Right ventricle myocardium inferior (tissue), 1 donor: ENCODE results near the gene PI16. TPM values are rescaled to one million over a fixed set of nuclear protein-coding genes. Genes with fewer than 3 reads are reported as not detected.
A peak's percentile ranks its signal among the peaks of the same experiment; 100 is the strongest.

Experiments used
- ATAC-seq: fragments of 200-7000 bp; cut with Tn5 transposase; one replicate; pipeline ENCODE4 v1.9.1; 2020; ENCODE audit warnings: mild to moderate bottlenecking, moderate library complexity
- DNase-seq: peaks from one replicate; pipeline ENCODE4 v3.0.0; 2021; ENCODE audit errors: missing footprints
- intact Hi-C: fragments of 100-400 bp; cut with DNase I; formaldehyde crosslinking; loops from one replicate; pipeline ENCODE4 v1.11.0; 2022
- total RNA-seq: library from RNA; stranded (reverse); fragmentation: NEBNext Ultra II Directional; extraction: Animal tissue kit (Norgen Biotek cat#: 25700); gene quantifications from one replicate; pipeline ENCODE4 v1.2.1, GENCODE V29; 2021
- donor health status: DM: no; HTN: yes; CAD: no; lungs with severe emphysema.

Gene PI16
- total RNA-seq, 1 donor from 2014 or later, result 15.1 TPM

DNA sequence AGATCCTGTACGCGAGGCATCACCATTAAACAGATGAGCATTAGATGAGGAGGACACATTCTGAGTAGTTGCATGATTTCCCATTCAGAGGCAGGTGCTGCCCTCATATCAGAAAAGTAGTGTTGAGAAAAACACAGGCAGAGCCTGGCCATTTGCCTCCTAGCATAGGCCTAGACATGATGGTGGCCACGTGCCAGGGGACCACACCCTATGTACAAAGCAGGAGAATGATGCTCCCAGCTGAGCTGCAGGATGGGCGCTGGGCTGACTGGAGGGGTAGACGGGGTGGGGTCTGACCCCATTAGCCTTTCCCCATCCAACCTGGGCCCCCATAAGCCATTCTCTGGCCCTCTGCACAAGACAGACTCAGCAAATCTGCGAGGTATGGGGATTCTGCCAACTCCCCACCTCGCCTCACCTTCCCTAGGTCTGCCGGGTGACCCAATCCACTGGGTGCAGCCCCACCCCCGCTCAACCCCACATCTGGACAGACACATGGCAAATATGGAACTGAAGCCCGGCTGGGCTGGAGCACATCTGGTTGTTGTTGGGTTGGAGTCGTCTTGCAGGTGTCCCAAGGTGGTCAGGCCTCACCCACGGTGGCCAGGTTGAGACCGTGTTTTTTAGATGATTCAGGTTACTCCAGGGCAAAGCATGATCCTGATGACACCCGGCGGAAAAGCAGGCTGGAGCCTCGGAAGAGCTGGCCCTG, 13.9 kb downstream of the PI16 start:
- ATAC-seq, result no peak
- intact Hi-C loops, result no loop called here
- DNase-seq, result peak; percentile 80

DNA sequence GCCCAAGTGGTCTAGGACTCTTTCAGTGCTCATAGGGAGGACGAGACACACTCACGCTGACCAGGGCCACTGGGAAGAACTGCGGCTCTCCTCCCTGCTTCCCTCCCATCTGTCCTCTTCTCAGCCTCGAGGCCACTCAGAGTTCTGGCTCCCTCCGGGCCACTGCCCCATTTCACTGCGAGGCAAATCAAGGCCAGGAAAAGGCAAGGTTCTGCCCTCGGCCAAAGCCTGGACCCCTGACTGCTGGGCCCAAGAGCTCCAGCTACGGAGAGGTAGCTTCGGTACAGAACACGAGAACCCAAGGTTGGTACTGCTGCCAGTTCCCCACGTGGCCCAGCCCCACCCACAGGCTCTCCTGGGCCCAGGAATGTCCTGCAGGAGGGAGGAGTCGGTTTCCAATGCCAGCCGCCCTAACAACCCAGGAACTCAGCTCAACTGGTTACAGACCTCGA, 14.7 kb downstream of the PI16 start:
- ATAC-seq (peak; percentile 33), DNase-seq (no peak)
- intact Hi-C loops, result no loop called here

DNA sequence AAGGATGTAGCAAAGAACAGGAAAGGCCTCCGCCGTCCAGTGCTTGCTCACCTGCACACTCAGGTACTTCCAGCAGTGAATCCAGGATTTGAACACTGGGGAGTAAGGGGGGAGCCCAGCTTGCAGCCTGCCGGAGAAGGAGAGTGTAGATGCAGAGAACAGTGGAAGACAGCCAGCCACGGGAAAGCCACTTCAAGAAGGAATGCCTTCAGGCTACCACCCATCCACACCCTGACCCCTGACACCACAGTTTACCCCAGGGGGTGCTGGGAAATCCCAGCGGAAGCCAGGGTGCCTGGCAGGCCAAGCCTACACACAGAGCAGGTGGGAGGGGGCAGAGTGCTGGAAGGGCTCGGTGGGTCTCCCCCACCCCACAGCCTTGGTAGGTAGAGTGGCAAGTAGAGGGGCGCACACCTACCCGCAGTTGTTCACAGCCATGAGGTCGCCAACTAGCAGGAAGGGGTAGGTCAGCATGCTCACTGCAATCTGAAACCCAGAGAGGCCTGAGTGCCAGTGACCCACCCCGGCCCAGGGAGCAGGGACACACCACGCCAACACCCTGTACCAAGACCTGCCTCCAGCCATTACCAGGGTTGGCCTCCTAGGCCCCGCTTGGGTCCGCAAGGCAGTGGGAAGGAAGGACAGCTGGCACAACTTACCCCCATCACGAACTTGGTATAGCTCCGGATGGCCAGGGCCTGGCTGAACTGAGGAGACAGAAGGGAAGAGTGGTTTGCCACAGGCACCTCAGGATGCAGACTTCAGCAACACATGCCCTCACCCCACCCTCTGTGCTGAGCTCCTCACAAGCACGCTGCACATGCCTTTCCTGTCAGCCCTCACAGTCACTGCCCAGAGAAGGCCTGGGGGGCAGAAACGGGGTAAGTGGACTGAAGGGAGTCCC, 15.7 kb downstream of the PI16 start:
- intact Hi-C loops, result loop anchor here (5.0 kb wide), 1 partner anchor 63 kb away; no protein-coding TSS in a partner anchor
- ATAC-seq (no peak), DNase-seq (no peak)

GRCh38 chr6:36970892-36971842, 16.6 kb downstream of the PI16 start:
- no peak for DNase-seq
- intact Hi-C loops, result loop anchor here (5.0 kb wide), 1 partner anchor 64 kb away; no protein-coding TSS in a partner anchor
- ATAC-seq, result no peak

DNA sequence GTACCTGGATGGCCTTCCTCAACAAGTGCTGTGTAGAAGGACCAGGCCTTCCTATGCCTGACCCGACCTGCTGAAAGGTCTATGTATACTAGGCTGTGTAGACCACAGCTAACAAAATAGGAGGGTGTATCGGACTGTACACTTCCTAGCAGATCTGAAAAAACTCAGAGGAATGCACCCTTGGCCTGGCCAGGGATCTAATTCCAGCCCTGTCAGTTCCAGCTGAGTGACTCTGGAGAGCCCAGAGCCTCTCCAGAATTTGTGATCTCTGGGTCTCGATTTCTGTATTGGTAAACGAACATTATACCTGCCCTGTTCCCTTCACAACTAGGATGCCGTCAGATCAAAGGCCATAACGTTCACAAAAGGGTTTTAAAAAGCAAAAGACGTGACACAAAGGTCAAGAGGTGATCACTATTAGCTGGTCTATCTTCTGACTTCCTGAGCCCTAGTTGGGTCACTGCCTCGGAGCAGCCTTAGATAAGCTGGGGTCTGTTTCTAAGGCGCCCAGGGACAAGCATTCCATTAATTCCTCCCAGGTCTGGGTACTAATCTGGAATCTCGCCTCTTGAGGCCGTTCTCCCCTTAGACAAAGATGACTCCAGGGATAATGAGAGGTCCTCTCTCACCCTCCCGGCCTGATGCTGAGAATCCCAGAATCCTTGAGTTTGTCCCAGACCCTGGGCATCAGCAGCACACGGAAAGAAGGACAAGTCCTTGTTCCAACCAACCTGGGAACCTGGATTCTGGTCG, 17.6 kb downstream of the PI16 start:
- ATAC-seq (no peak), DNase-seq (no peak)
- intact Hi-C loops, result loop anchor here (2.0 to 5.0 kb wide), 2 partner anchors 65 to 131 kb away; no protein-coding TSS in a partner anchor

- no peak for DNase-seq
- no peak for ATAC-seq
These were observed 18.7 kb downstream of the PI16 start for GRCh38 chr6:36973190-36973589.

GRCh38 chr6:36973647-36974046, 19.1 kb downstream of the PI16 start:
- DNase-seq, result peak; percentile 79

More at GRCh38 chr6:36973190-36973589, 18.7 kb downstream of the PI16 start:
- intact Hi-C loops, result loop anchor here (2.0 to 5.0 kb wide), 2 partner anchors 66 to 132 kb away; no protein-coding TSS in a partner anchor

GRCh38 chr6:36975231-36976006, 20.9 kb downstream of the PI16 start:
- ATAC-seq, result no peak
- no peak for DNase-seq
- intact Hi-C loops, result no loop called here

More at GRCh38 chr6:36973647-36974046, 19.1 kb downstream of the PI16 start:
- intact Hi-C loops, result loop anchor here (2.0 to 5.0 kb wide), 2 partner anchors 66 to 133 kb away; no protein-coding TSS in a partner anchor
- peak; percentile 62 for ATAC-seq

GRCh38 chr6:36976007-36976264, 21.4 kb downstream of the PI16 start:
- DNase-seq (no peak), ATAC-seq (no peak)
- intact Hi-C loops, result no loop called here

DNA sequence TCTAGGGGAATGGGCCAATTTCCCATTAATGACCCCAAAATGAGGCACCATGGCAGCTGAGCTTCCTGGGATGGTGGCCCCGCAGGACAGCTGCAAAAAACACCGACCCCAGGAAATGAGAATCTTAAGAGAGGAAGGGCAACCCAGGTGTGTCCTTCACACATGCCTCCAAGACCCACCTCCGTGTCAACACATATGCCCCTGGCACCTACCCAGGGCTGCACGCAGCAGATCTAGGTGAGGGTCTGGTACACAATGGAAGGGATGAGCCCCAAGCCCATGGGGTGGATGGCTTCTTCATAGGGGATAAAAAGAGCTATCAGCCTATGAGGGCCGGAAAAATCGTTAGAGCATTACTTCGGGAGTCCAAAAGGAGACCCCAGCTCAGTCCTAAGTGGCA, 22.0 kb downstream of the PI16 start:
- no peak for DNase-seq
- intact Hi-C loops, result no loop called here
- ATAC-seq, result no peak

DNA sequence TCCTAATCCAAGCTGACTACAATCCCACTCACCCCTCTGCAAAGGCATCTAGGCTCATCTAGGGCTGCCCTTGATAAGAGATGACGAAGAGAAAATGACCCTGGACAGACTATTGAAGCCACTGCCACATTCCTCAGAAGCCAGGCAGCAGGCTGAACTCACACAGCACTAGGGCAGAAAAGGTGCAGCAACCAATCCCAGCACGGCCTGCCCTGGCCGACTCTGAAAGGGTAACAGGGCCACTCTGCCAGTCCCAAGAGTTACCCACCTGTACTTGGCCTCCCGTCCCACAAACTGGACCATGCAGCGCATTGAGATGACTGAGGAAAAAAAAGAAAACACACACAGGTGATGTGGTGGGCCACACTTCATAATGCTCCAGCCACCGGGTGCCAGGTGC, 22.4 kb downstream of the PI16 start:
- no peak for ATAC-seq
- intact Hi-C loops, result no loop called here
- no peak for DNase-seq

DNA sequence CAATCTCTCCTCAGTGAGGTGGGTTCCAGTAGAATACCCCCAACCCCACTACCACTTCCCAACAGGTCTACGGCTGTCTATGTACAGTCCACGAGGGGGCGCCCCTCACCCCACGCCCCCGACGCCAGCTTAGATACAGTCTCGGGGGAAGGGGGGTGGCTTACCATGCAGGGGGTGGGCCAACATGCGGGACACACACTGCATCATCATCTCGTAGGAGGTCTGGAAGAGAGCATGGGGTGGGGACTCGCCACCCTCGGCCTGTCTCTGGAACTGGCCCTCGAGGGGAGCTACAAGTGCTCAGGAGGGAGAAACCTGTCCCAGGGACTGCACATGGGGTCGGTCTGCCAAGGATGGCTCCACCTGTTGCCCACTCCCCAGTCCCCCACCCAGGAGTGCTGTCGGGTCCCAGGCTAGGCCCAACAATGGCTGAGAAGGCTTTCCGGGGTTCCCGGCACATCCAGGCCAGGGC, 23.0 kb downstream of the PI16 start:
- intact Hi-C loops, result no loop called here
- DNase-seq (no peak), ATAC-seq (no peak)

DNA sequence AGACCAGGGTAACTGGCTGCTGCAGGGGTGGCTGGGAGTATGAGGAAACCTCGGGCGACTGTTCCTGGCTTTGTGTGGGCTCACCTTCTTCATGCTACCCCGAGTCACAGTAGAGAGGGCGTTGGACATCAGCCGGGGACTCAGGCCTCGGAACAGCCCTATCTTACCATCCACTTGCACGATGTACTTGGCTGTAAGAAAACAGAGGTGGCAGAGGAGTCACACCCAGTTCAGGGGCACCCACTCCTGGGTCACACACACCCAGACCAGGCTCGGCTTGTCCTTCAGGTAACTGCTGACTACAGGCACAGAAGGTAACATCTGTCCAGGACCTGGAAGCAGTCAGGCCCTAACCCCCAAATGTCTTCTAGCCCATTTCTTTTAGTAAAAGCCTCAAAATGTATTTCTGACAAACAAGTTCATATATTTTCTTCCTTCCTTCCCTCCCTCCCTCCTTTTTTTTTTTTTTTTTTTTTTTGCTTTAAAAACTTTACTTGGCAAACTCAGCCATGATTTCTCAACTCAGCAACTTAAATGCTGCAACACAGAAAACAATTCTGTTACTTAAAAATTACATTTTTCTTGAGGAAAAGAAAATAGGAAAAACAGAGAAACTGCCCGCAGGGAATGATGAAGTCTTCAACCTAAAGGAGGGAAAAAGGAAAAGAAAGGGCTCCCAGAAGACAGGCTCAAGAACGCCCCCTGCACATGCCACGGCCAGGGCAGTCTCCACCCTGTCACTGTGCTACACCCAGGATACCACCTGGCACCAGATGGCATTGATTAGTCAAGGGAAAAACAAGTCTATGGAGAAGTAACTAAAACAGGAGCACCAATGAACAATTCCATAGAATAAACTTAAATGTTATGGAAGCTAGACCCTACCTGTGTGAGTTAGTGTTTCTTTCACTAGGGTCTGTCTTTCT, 24.1 kb downstream of the PI16 start:
- DNase-seq (no peak), ATAC-seq (no peak)
- intact Hi-C loops, result loop anchor here (1.0 to 2.0 kb wide), 2 partner anchors 93 to 212 kb away; partner anchors contain the start of gene C6orf89

DNA sequence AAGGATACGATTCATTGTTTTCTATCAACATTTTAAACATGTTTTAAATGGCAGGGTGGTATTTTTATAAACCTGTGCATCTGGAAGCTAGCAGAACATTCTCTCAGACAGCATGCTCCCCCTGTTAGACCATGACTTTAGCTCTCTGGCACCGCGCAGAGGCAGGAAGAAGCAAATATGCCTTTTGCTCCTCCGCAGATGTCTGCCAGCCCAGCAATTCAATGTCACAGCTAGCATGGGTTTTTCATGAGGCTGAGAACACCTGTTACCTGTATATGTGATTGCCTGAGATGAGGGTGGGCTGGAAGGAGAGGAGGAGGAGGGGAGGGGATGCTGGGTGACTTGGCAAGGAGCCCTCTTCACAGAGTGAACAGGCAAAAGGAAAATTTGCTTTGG, 24.8 kb downstream of the PI16 start:
- DNase-seq (no peak), ATAC-seq (peak; percentile 72)
- intact Hi-C loops, result loop anchor here (1.0 to 2.0 kb wide), 2 partner anchors 94 to 213 kb away; partner anchors contain the start of gene C6orf89

GRCh38 chr6:36980129-36980528, 25.6 kb downstream of the PI16 start:
- intact Hi-C loops, result no loop called here
- DNase-seq, result no peak
- ATAC-seq, result no peak
